OCI-LY7 (cell line): ENCODE results near the gene KIF1A. TPM values are rescaled to one million over a fixed set of nuclear protein-coding genes. Genes with fewer than 3 reads are reported as not detected.

ENCODE experiments used
- BruUV-seq: library from RNA; stranded (reverse); fragments of 400-500 nt; replicated peaks from 2 replicates; lab custom pipeline; 2021; lab: Mats Ljungman, UMichigan
- CTCF ChIA-PET: fragments of 300-600 bp; sonication (Branson Sonifier 250); formaldehyde crosslinking; loops from one replicate; lab custom pipeline; 2022; ENCODE audit warnings: antibody characterized with exemption; ENCODE audit not compliant: unreplicated experiment; lab: Charles Lee
- POLR2A ChIA-PET: fragments of 300-600 bp; sonication (Branson Sonifier 250); formaldehyde crosslinking; loops from one replicate; lab custom pipeline; 2022; ENCODE audit warnings: antibody characterized with exemption; lab: Charles Lee
- DNase-seq: peaks from one replicate; pipeline ENCODE4 v3.0.0-alpha.2; 2015; ENCODE audit warnings: low spot score
- H2AFZ ChIP-seq: fragments of 200-600 bp; sonication (generic), shearing (Covaris generic); 2 replicates; pipeline ENCODE4 v1.6.1; 2014; ENCODE audit warnings: mild to moderate bottlenecking, antibody characterized with exemption, low read length, moderate library complexity
- H3K27ac ChIP-seq: fragments of 200-600 bp; sonication (generic); 2 replicates; pipeline ENCODE4 v1.5.1; 2014; ENCODE audit warnings: mixed run types, low read depth, mild to moderate bottlenecking, moderate library complexity, low read length, inconsistent platforms; ENCODE audit not compliant: poor library complexity, severe bottlenecking
- H3K36me3 ChIP-seq: fragments of 200-600 bp; sonication (generic); 2 replicates; pipeline ENCODE4 v1.6.1; 2014; ENCODE audit warnings: mild to moderate bottlenecking, antibody characterized with exemption, low read length, moderate library complexity, mixed read lengths; ENCODE audit not compliant: insufficient read depth
- H3K4me1 ChIP-seq: fragments of 200-600 bp; sonication (generic); 2 replicates; pipeline ENCODE4 v1.5.1; 2014; ENCODE audit warnings: mild to moderate bottlenecking, low read length; ENCODE audit not compliant: insufficient read depth, poor library complexity, severe bottlenecking
- H3K4me2 ChIP-seq: fragments of 200-600 bp; sonication (generic); 2 replicates; pipeline ENCODE4 v1.6.1; 2014; ENCODE audit warnings: mild to moderate bottlenecking, low read length
- H3K4me3 ChIP-seq: fragments of 200-600 bp; sonication (generic); 2 replicates; pipeline ENCODE4 v1.5.1; 2014; ENCODE audit warnings: mild to moderate bottlenecking, low read depth, low read length; ENCODE audit not compliant: poor library complexity, severe bottlenecking
- H3K79me2 ChIP-seq: fragments of 200-600 bp; sonication (generic); 2 replicates; pipeline ENCODE4 v1.6.1; 2016; ENCODE audit warnings: low read depth, mild to moderate bottlenecking, low read length, moderate library complexity, mixed read lengths; ENCODE audit not compliant: insufficient read depth
- H3K9me2 ChIP-seq: fragments of 200-600 bp; sonication (generic); 2 replicates; pipeline ENCODE4 v1.6.1; 2016; ENCODE audit warnings: mild to moderate bottlenecking, low read length, mixed read lengths; ENCODE audit not compliant: insufficient read depth
- H3K9me3 ChIP-seq: fragments of 200-600 bp; sonication (generic); 2 replicates; pipeline ENCODE4 v1.6.1; 2014; ENCODE audit warnings: mild to moderate bottlenecking, mixed run types, low read length, mixed read lengths
- H4K20me1 ChIP-seq: fragments of 200-600 bp; sonication (generic); 2 replicates; pipeline ENCODE4 v1.6.1; 2014; ENCODE audit warnings: mild to moderate bottlenecking, antibody characterized with exemption, low read length, moderate library complexity, mixed read lengths; ENCODE audit not compliant: insufficient read depth
- EZH2phosphoT487 ChIP-seq: fragments of 200-600 bp; sonication (generic); IDR thresholded peaks from 2 replicates; pipeline ENCODE4 v1.6.1; 2018; ENCODE audit warnings: low read depth, borderline replicate concordance, mild to moderate bottlenecking, mixed run types, antibody characterized with exemption, low read length, moderate library complexity, mixed read lengths
- intact Hi-C: fragments of 100-400 bp; cut with micrococcal nuclease; formaldehyde crosslinking; loops from one replicate; pipeline ENCODE4 v1.10.0; 2022; ENCODE audit not compliant: unreplicated experiment
- total RNA-seq, 2 experiments: library from RNA; depleted of rRNA in 1 of 2; stranded (reverse); fragments of >200 nt in 1 of 2; shearing (Covaris generic) in 1 of 2; gene quantifications; 2 replicates each; pipeline ENCODE4 v1.2.3, GENCODE V29; 2014 to 2022
- TF ChIP-seq, protein P1 (sequence below): fragments of 200-600 bp; sonication (generic); conservative IDR thresholded peaks from 2 replicates; pipeline ENCODE4 v1.5.1; 2014; ENCODE audit warnings: mild to moderate bottlenecking, antibody characterized with exemption, low read length, moderate library complexity, mixed read lengths

KIF1A gene
- total RNA-seq, 2 experiments from 2014 or later = not detected

- POLR2A ChIA-PET = no interaction called here
- intact Hi-C loops = no loop called here
These were observed 103.8 kb downstream of the KIF1A start for GRCh38 chr2:240716130-240716798.

DNA sequence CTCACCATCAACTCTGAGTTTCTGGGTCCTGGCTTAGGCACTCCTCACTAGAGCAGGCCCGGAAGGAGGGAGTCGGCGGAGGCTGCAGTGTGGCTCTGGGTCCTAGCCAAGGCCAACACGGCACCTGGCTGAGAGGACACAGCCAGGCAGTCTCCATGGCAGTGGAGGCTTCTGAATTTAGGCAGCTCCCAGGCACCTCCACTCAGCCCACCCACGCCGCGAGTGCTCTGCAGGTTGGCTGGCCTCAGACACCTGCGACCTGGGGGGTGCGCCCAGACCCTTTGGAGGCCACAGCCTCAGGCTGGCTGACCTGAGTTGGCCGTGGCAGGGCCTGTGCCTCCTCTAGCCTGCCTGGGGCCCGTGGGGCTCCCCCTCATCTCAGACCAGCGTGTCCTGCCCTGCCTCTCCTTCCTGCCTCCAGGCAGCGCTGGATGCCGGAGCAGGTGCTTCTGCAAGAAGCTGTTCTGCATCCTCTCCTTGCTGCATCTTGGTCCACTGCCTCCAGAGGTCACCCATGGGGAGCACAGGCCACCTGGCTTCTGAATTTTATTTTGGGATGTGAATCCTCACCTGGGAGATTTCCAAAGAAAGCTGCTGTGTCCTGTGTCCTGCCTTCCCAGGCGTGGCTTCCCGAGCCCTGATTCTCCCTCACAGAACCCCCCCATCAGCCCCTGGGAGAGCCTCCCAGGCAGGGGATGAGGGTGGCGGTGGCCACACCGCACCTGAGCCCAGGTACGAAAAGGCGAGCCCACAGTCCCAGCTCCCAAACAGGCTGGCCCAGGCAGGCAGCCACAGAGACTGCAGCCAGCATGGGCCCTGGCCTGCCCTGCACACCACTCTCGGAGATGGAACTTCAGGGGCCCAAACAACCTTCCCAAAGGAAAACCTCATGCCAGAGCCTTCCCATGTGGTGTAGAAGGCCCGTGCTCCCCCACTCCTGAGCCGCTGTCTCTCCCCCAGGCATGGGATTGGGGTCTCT lies 105.0 kb downstream of the KIF1A start:
- H4K20me1 ChIP-seq = no peaks in the 10 kb centered on the region
- H3K9me3 ChIP-seq = no peaks in the 10 kb centered on the region
- H3K4me1 ChIP-seq = no peaks in the 10 kb centered on the region
- H3K27ac ChIP-seq = no peak overlapping the region
- no peak overlapping the region for H2AFZ ChIP-seq
- no peaks in the 10 kb centered on the region for H3K36me3 ChIP-seq
- no peak for DNase-seq
- ChIA-PET POLR2A (no interaction called here), CTCF (interaction anchor here (0.6 kb wide), 1 partner anchor 119 kb away, joined by 3 read pairs; no protein-coding TSS in a partner anchor)
- BruUV-seq = no TSS peak
- no peaks in the 10 kb centered on the region for H3K9me2 ChIP-seq
- no peaks in the 10 kb centered on the region for H3K79me2 ChIP-seq
- TF ChIP-seq, protein P1, sequence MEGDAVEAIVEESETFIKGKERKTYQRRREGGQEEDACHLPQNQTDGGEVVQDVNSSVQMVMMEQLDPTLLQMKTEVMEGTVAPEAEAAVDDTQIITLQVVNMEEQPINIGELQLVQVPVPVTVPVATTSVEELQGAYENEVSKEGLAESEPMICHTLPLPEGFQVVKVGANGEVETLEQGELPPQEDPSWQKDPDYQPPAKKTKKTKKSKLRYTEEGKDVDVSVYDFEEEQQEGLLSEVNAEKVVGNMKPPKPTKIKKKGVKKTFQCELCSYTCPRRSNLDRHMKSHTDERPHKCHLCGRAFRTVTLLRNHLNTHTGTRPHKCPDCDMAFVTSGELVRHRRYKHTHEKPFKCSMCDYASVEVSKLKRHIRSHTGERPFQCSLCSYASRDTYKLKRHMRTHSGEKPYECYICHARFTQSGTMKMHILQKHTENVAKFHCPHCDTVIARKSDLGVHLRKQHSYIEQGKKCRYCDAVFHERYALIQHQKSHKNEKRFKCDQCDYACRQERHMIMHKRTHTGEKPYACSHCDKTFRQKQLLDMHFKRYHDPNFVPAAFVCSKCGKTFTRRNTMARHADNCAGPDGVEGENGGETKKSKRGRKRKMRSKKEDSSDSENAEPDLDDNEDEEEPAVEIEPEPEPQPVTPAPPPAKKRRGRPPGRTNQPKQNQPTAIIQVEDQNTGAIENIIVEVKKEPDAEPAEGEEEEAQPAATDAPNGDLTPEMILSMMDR = no peak
- TF ChIP-seq EZH2phosphoT487 = no peak
- no peak overlapping the region for H3K4me2 ChIP-seq
- intact Hi-C loops = no loop called here
- H3K4me3 ChIP-seq = no peak overlapping the region

More at GRCh38 chr2:240716130-240716798, 103.8 kb downstream of the KIF1A start:
- Histone ChIP-seq H3K27ac (no peak overlapping the region), H2AFZ (no peak overlapping the region), H3K36me3 (no peaks in the 10 kb centered on the region), H3K4me3 (no peak overlapping the region), H3K79me2 (no peaks in the 10 kb centered on the region), H3K4me2 (no peak overlapping the region), H4K20me1 (no peaks in the 10 kb centered on the region), H3K4me1 (no peaks in the 10 kb centered on the region), H3K9me3 (no peaks in the 10 kb centered on the region), H3K9me2 (no peaks in the 10 kb centered on the region)
- no TSS peak for BruUV-seq
- DNase-seq = no peak
- CTCF ChIA-PET = no interaction called here
- TF ChIP-seq, protein P1 = no peak
- TF ChIP-seq EZH2phosphoT487 = no peak
